NCI-H524 treated with DMSO at 0.1 percent for 48 hours (cell line): Measurements from ENCODE around the gene PCK1.

ENCODE experiments used
- DNase-seq: peaks from one replicate; lab custom pipeline; 2025; lab: John Stamatoyannopoulos, UW

The PCK1 gene

GRCh38 chr20:57576617-57577550 lies 16.0 kb downstream of the PCK1 start:
- DNase-seq, result no peak

GRCh38 chr20:57577679-57578475 lies 17.0 kb downstream of the PCK1 start:
- no peak for DNase-seq

- DNase-seq, result no peak
These were observed 17.7 kb downstream of the PCK1 start for GRCh38 chr20:57578476-57579165.

GRCh38 chr20:57579331-57579897 lies 18.5 kb downstream of the PCK1 start:
- DNase-seq, result no peak

- no peak for DNase-seq
These were observed 19.1 kb downstream of the PCK1 start for GRCh38 chr20:57579898-57580447.

GRCh38 chr20:57580478-57581201 lies 19.7 kb downstream of the PCK1 start:
- DNase-seq, result no peak

- no peak for DNase-seq
These were observed 20.5 kb downstream of the PCK1 start for GRCh38 chr20:57581202-57582028.

GRCh38 chr20:57582029-57582378 lies 21.1 kb downstream of the PCK1 start:
- DNase-seq, result no peak

- DNase-seq, result no peak
These were observed 21.8 kb downstream of the PCK1 start for GRCh38 chr20:57582432-57583288.

GRCh38 chr20:57583289-57584257 lies 22.7 kb downstream of the PCK1 start:
- DNase-seq, result no peak

GRCh38 chr20:57584768-57585461 lies 24.0 kb downstream of the PCK1 start:
- DNase-seq, result no peak

- DNase-seq, result no peak
These were observed 24.7 kb downstream of the PCK1 start for GRCh38 chr20:57585466-57586213.

- no peak for DNase-seq
These were observed 25.5 kb downstream of the PCK1 start for GRCh38 chr20:57586370-57586793.

GRCh38 chr20:57586943-57587277 lies 26.0 kb downstream of the PCK1 start:
- DNase-seq, result no peak

GRCh38 chr20:57587278-57587988 lies 26.5 kb downstream of the PCK1 start:
- no peak for DNase-seq

- no peak for DNase-seq
These were observed 27.1 kb downstream of the PCK1 start for GRCh38 chr20:57587989-57588377.
